H1 (cell line): ENCODE data around the gene PPP1R1C. TPM values are rescaled to one million over a fixed set of nuclear protein-coding genes. Genes with fewer than 3 reads are reported as not detected.

Experiments
- CTBP2 ChIP-seq: IDR thresholded peaks from 2 replicates; pipeline ENCODE4 v1.7.0; 2011; ENCODE audit warnings: borderline replicate concordance, mild to moderate bottlenecking, moderate library complexity, mixed read lengths, low read length; ENCODE audit not compliant: insufficient read depth, insufficient read length
- CTCF ChIP-seq, 3 experiments: IDR thresholded peaks; 1 replicate in 2 of 3; 2 replicates in 1 of 3; pipeline versions ENCODE4 v1.5.1 to v1.6.1; 2011; ENCODE audit warnings: low read length in 3 of 3, mild to moderate bottlenecking in 3 of 3, inconsistent platforms in 2 of 3, low read depth in 1 of 3, moderate library complexity in 1 of 3; ENCODE audit not compliant: insufficient read depth in 1 of 3; ENCODE audit errors: control extremely low read depth in 1 of 3
- E2F6 ChIP-seq: IDR thresholded peaks from 2 replicates; pipeline ENCODE4 v1.6.1; 2012; ENCODE audit warnings: inconsistent platforms
- SUZ12 ChIP-seq: fragments of 200-600 bp; sonication (generic); IDR thresholded peaks from 2 replicates; pipeline ENCODE4 v1.6.1; 2012; ENCODE audit warnings: mild to moderate bottlenecking, inconsistent platforms, low read length, moderate library complexity, mixed read lengths
- TBP ChIP-seq: IDR thresholded peaks from 2 replicates; pipeline ENCODE4 v1.6.1; 2011; ENCODE audit warnings: low read depth, low read length, improper control_type of control experiment
- YY1 ChIP-seq: IDR thresholded peaks from 2 replicates; pipeline ENCODE4 v1.6.1; 2011; ENCODE audit warnings: low read depth, mild to moderate bottlenecking, low read length
- ZNF274 ChIP-seq: IDR thresholded peaks from 2 replicates; pipeline ENCODE4 v1.7.0; 2012; ENCODE audit warnings: low read length, borderline replicate concordance; ENCODE audit errors: extremely low read depth
- polyA plus RNA-seq, 7 experiments: library from polyadenylated mRNA; depleted of rRNA in 3 of 7; stranded (reverse) in 5 of 7; unstranded in 2 of 7; fragments of >200 nt in 5 of 7; fragments of 200-250 nt in 2 of 7; gene quantifications; 1 replicate in 5 of 7; 2 replicates in 1 of 7; 4 replicates in 1 of 7; pipeline versions ENCODE4 v1.2.1 to v1.2.3, GENCODE V29; 2011 to 2013; ENCODE audit warnings: missing spikeins in 2 of 7, mixed read lengths in 2 of 7
- total RNA-seq: library from RNA; stranded (reverse); fragmentation: NEBNext Ultra II Directional; extraction: Animal tissue kit (Norgen Biotek cat#: 25700); gene quantifications from 2 replicates; pipeline ENCODE4 v1.2.1, GENCODE V29; 2021

Gene PPP1R1C
- total and polyA plus RNA-seq, 2 of the 8 experiments (the other 6 are each of a cell fraction or from before 2014, with no cell fraction given), result 1.3 to 5.3 TPM

GRCh38 chr2:182066400-182067087 lies 80.9 kb downstream of the PPP1R1C start (continued):
- TF ChIP-seq CTCF (IDR thresholded peaks at IDR 0.05; ENCODE audit: control extremely low read depth in 1 of 3, insufficient read depth in 1 of 3, low read depth in 1 of 3, low read length in 3 of 3) (no peak), TBP (no peak), YY1 (no peak), CTBP2 (no peak), SUZ12 (no peak), ZNF274 (no peak), E2F6 (no peak)
- TF ChIP-seq, all 59 proteins: peak for 0
